GM04504 (cell line): ENCODE data around the gene PFDN1.

Experiments used
- DNase-seq: peaks from one replicate; pipeline ENCODE4 v3.0.0-alpha.2; 2012; ENCODE audit warnings: low read depth

Gene PFDN1

DNA sequence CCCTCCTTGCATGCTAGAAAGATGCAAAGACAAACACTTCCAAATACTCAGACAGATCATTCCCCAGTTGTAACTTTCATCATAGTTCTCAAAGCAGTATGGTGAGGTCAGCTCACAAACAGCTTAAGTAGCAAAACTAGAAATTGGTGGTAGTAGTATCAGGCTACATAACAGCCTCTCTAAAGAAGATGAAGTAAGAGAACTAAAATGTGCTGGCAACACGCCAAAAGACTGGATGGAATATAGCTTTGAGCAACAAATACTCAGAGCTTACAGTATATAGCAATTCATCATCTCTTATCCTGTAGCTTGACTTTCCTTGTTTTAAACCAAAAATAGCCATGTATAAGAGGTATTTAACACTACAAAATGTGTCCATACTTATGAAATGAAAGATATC, 7.5 kb downstream of the PFDN1 start:
- peak; percentile 59 for DNase-seq

DNA sequence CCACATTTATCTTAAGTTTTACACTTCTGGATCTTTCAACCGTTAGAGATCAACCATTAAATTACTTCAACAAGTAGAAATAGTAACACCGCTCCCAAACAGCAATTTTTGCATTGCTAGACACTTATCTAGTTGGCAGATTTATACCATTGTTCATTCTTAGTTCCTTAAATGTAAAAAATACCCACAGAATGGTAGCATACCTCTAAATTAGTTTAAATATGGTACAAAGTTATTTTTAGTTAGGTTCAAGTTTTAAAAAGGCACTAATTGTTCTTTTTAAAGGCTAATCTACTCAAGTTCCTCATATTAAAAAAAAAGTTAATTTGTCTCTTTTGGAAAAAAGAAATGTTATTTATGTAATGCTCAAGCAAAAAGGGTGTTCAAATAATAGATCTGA, 8.1 kb downstream of the PFDN1 start:
- no peak for DNase-seq

DNA sequence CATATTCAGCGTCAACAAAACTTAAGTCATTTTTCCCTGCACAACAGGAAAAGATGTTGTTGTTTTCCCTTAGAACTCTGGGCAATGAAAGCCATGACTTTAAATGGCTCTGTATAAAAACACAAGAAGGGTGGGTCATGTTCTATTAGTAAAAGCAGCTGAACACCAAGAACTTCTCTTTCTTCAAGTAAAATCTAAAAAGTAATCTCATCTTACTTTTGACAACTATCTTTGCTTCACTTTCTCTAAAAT, 9.1 kb downstream of the PFDN1 start:
- DNase-seq: no peak

DNA sequence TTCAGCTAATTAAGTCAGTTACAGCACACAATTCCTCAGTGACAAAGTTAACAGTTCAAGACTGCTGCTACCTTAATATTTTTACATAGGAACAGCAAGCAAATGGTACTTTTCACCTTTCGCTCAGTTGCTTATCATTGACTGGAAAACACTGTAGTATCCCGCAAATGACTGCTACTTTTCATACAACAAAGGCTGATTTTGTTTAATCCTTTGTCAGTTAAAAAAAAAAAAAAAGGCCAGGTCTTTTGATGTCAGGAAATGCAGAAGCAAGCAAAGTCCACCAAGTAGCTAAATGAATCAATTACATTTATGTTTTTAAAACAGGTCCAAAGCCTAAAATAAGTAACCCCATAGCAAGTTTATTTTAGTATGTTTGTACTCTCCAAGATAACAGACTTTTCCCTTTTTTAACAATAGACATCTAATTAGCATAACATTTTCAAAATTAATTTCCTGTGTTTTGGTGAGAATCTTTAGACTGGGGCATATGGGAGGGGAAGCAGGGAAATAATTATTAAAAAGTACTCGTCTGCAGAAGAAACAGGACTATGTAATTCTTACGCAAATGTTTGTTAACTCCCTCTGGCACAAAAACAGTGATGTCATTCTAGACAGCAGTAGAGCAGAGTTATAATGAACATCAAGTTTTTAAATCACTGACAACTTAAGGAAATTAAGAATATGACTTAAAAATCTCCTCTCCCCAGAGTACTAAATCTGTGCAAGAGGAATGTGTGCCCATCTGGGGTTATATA, 9.6 kb downstream of the PFDN1 start:
- no peak for DNase-seq

DNA sequence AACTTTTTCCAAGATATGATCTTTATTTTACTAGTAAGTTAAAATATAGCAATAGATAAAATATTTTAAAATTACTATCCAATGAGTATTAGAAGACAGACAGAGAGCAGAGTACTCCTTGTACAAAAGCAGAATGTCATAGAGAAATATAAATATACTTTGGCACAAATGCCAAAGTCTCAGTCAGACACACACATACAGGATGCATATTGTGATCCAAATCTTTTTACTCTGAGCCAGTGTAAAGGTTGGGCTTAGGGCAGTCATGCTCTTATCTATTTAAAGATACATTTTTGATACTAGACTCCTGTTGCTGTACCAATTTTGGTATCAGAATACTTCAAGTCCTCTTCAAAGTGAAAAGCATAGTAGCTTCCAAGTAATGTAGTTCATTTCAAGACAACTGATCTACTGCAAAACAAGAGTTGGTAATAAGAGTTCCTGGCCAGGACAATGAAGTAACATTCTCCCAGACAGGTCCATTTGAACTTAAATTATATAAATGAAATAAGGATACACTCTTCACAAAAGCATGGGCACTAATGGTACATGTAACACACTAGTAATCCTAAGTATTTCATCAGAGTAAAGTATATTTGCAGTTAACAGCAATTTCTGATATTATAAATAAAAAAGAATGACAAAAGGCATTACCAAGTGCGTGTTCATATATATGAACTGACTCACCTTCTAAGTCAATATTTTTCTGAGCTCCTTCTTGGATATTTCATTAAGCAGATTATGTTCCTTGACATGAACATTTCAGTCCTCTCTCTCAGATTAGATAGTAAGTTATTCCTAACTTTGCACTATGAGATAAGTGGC, 10.5 kb downstream of the PFDN1 start:
- no peak for DNase-seq

DNA sequence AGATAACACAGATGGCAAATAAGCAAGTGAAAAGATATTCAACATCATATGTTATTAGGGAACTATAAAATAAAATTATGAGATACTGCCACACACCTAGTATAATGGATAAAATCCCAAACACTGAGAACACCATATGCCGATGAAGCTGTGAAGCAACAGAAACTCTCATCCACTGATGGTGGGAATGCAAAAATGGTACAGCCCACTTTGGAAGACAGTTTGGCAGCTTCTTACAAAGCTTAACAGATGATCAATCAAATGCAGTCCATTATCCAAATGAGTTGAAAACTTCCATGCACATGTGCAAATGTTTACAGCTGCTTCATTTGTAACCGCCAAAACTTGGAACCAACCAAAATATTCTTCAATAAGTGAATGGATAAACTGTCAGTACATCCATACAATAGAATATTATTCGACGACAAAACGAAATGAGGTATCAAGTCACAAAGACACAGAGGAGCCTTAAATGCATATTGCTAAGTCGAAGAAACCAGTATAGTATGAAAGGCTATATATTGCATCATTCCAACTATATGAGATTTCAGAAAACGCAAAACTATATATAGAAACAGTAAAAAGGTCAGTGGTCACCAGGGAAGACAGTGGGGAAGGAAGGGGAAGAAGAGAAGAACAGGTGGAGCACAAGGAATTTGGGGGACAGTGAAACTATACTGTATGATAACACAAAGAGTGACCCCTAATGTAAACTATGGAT, 14.9 kb downstream of the PFDN1 start:
- DNase-seq: no peak

DNA sequence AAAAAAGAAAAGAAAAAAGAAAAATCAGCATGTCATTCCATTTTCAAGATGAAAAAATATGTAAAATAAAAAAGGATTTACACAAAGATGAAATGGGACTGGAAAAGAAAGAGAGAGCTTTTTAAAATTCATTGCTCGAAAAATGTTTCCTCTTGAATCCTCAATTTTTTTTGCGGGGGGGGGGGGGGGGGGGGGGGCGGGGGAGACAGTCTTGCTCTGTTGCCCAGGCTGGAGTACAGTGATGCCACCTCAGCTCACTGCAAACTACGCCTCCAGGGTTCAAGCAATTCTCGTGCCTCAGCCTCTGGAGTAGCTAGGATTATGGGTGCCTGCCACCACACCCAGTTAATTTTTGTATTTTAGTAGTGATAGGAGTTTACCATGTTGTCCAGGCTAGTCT, 16.5 kb downstream of the PFDN1 start:
- DNase-seq: no peak

DNA sequence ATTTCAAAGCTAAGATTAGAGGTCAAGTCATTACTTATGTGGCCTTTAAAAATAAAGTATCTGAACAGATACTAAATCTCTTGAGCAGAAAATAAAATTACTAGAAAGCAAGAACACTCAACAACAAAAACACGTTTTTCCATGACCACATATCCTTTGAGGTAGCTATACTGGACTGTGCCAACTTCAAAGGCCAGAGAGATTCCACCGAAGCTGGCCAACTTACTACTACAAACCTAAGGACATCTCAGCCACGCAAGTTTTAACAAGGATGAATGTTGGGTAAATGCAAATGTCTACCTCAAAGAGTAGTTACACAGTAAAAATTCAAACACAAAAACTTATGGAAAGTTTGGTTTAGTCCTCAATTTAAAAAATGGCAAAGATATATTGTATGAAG, 18.9 kb downstream of the PFDN1 start:
- no peak for DNase-seq

DNA sequence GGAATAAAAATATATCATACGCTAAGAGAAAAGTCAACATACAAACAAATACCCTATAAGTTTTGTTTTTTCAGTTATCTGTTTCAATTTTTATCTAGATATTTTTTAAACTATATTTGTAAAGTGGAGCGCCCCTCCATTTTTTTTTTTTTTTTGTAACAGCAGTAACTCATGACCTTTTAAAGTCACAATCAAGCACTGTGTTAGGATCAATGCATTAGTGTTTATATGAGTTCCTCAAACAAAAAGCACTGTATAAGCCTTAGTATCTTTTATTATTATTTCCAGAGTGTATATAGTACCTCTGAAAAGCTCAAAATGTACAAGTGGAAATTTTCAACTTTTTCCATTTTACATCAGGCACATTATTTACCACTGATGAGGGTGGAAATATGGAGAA, 20.6 kb downstream of the PFDN1 start:
- no peak for DNase-seq

DNA sequence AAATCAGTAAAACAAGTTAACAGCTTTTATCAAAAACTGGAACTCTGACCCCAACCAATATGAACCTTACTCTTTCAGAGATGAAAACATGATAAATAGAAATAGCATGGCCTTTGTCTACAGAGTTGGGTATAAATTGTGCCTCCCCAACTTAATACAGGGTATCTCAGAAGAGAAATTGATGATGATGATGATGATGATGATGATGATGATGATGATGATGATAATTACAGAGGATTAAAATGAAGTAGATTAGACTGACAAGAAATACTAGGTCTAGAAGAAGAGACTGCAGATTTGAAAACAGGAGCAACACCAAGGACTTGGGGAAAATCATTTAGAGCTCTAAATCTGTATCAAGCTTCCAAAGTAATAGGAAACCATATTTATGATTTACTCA, 27.1 kb downstream of the PFDN1 start:
- no peak for DNase-seq

DNA sequence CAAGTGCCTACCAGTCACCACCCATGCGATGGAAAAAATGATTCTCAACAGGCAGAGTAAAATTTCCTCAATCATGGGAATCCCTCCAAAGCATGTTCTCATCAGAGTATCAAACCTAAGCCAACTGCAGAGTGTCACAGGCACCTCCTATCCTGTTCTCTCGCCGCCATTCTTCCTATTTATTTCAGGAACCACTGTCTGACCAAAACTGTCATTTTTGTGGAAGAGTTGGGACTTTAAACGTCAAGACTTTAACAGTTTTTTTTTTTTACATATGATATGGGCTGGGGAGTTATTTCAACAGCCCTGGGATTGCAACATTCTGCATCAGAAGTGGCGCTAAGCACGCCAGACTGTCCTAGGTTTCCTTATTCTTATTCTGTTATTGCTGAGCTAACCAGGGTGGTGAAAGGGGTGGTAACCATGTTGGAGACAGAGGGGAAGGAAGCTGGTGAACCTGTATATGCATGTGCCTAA, 29.5 kb downstream of the PFDN1 start:
- DNase-seq: no peak

DNA sequence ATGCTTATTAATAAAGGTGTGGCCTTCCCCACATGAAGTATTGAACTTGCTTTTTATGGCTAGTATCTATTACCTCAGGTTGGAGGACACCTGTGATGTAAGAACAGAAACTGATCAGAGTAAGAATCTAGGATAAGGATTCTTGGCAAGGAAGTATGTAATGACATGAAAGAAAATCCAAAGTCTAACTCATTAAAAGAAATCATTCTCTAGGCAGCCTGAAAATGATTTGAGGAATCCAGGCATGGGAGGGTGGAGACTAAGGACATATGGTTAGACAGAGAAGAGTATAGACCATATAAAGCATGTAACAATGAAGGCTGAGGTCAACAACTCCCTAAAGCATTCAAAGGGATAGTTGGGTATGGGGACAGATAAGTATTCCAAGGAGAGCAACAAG, 32.9 kb downstream of the PFDN1 start:
- DNase-seq: no peak

DNA sequence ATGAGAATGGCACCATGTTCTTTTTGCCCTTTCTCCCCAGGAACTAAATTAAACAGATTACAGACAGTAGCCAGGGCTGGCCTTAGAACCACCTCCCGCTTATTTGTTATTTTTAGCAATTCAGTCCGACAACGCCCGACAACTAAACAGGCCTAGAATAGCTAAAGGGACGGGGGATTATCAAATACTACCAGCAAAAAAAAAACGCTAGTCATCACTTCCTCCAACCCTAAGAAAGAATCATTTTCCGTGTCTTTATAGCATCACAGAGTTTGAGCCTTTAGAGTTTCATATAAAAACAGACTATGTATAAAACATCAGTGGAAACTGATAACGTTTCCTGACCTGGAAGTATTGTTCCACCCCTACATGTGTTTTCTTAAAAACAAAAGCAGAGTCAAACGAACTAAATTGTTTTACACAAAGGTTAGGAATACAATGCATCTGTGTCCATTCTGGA, 35.3 kb downstream of the PFDN1 start:
- no peak for DNase-seq

DNA sequence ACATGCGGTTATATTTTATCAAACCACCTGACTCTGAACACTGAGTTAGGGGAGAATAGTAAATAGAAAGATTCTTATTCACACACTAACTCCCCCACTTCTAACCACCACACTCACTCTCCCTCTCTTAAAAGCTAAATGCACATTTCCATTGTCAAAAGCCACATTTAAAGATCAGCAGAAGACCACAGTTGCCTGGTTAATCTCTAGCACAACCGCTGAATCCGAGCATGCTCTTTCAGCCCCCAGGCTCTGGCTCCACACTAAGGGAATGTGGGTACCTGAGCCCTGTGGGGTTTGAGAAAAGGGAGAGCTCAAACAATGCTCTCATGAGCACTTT, 35.7 kb downstream of the PFDN1 start:
- no peak for DNase-seq

DNA sequence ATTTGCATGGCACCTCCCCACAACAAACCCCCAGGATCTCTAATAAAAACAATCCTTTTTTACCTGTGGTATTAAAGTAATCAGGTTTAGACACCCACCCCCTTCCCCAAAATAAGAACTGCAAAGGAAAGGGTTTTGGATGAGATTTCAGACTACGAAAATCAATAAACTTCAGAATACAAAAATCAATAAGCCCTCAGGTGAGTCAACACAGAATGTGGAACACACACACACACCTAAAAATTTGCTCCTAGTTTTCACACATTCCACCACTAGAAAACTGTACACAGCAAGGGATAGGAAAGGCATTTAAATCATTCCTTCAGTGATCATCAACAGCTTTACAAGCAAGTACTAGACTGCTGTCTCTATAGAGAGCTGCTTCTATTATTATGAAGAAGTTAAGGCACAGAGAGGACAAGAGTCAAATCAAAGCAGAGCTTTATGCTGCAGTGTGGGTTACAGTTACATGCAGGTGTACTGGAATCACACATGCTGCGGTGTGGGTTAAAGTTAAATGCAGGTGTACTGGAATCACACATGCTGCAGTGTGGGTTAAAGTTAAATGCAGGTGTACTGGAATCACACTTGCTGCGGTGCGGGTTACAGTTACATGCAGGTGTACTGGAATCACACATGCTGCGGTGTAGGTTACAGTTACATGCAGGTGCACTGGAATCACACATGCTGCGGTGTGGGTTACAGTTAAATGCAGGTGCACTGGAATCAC, 36.3 kb downstream of the PFDN1 start:
- DNase-seq: no peak

DNA sequence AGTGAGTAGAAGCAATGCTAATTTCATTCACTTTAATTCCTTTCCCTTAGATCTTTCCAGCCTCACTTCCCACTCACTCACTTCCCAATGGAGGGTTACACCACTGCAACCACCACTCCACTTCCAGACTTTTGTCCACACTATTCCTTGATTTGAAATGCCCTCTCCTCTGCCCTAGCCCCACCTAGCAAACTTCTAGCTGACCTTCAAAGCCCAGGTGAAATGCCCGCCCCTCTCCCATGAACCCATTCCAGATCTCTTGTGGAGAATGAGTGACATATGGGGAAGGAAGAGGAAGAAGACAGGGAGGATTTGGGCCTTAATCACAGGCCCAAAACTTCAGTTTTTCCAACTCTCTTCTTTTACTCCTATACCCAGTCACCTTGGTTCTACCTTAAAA, 37.1 kb downstream of the PFDN1 start:
- no peak for DNase-seq

DNA sequence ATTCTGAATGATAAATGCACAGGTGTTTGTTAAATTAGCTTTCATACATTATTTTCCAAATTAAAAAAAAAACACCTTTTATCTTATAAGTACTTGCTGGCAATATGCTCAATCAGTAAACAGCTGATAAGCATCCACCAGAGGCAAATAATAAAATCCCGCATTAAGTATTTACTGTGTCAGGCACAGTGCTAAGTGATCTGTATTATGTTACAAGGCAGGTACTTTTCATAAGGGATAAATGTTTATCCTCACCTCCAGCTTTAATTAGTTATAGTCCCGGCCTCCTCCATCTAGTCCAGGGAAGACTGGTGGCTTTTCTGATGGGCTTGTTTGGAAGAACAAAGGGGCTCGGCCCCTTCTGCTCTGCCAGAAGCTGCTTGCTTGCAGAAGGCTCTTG, 40.1 kb downstream of the PFDN1 start:
- no peak for DNase-seq

DNA sequence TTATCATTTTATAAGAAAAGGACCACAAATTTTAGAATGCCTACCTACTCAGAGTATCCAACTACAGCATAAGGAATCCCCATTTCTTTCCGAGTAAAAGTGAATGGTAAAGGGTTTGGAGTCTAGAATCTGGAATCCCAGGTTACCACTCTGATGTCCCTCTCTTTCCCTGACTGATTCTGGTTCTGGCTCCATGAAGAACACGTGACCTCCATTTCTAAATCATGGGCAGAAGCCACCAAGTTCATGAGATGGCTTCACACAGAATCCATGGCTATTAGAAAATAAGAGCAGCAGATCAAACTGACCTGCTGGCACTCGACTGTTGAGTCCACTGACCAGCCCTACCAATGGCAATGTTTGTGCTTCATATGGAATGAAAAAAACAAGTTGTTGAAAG, 40.7 kb downstream of the PFDN1 start:
- no peak for DNase-seq

DNA sequence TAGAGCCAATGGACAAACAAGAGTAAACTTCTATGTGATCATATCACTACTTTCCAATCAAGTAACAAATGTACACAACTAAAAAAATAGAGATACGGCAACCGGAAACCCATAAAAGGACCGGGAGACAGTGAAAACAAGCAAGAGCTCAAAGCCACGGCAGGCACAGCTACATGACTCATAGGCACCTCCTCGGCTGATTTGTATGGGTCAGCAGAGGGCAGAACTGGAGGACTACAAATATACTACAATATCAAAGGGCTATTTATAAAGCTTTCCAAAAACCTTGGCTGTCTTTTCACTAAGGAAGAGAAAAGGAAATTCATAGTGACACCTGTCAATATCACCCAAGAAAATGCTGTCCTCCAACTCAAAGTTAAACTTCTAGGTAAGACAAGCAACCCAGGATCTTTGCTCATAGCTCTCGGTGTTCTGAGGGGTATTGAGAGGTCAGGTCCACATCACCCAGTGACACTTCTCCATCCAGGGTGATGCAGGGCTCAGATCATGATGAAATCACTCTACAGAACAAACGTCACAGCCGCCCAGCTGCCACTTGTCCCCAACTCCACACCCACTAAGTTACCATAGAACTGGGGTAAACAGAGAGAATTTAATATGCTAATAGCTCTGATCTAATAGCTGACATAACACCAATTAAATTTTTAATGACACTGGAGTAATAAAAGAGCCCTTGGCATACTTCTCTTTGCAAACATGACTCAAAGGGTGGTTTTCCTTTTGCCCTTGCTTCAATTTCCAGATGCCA, 41.3 kb downstream of the PFDN1 start:
- DNase-seq: peak; percentile 71

DNA sequence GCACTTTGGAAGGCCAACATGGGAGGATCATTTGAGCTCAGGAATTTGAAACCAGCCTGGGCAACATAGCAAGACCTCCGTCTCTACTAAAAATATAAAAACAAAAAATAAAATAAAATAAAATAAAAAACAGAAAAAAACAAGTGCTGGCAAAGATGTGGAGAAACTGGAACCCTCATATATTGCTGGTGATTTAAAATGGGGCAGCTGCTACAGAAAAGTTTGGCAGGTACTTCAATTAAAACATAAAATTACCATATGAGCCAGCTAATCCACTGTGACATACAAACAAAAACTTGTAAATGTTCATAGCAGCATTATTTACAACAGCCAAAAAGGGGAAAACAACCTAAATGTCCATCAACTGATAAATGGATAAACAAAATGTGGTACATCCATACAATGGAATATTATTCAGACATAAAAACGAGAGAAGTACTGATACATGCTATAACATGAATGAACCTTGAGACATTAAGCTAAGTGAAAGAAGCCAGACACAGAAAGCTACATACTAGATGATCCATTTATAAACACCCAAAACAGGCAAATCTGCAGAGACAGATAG, 42.7 kb downstream of the PFDN1 start:
- DNase-seq: no peak

DNA sequence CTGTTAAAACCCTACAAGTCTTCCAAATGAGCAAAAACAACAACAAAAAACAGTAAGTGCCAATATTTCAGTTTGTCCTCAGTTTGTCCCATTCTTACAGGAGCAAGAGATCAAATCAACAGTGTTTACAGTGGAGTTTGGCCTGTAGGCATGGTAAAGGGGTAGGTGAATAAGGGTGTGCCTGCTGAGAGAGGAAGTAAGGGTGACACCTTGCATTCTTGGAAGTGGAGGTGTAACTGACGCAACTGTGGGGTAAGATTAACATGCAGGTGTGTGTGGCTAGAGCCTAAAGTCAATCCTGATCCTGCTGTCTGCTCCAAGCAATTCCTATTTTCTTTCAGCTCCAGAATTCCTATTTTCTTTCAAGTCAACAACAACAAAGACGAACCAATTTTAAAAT, 43.4 kb downstream of the PFDN1 start:
- no peak for DNase-seq
